Left ventricle myocardium inferior (tissue), 1 donor: ENCODE measurements around the gene BCAS1. TPM values are rescaled to one million over a fixed set of nuclear protein-coding genes. Genes with fewer than 3 reads are reported as not detected.

Experiments
- DNase-seq: peaks from one replicate; pipeline ENCODE4 v3.0.0-alpha.2; 2020
- H3K27ac ChIP-seq: fragments of 200-600 bp; replicated peaks from 2 replicates; pipeline ENCODE4 v1.8.0; 2021
- H3K27me3 ChIP-seq: fragments of 200-600 bp; 2 replicates; pipeline ENCODE4 v1.8.0; 2021; ENCODE audit warnings: low read depth
- H3K36me3 ChIP-seq: fragments of 200-600 bp; 2 replicates; pipeline ENCODE4 v1.8.0; 2021
- H3K4me1 ChIP-seq: fragments of 200-600 bp; 2 replicates; pipeline ENCODE4 v1.8.0; 2021
- H3K4me3 ChIP-seq: fragments of 200-600 bp; 2 replicates; pipeline ENCODE4 v1.8.0; 2021; ENCODE audit warnings: mild to moderate bottlenecking, moderate library complexity
- H3K9me3 ChIP-seq: fragments of 200-600 bp; replicated peaks from 2 replicates; pipeline ENCODE4 v1.8.0; 2021
- CTCF ChIP-seq: fragments of 200-600 bp; IDR thresholded peaks from 2 replicates; pipeline ENCODE4 v1.8.0; 2021; ENCODE audit warnings: antibody characterized with exemption, mild to moderate bottlenecking, borderline replicate concordance
- intact Hi-C: fragments of 100-400 bp; cut with micrococcal nuclease; formaldehyde crosslinking; loops from one replicate; pipeline ENCODE4 v1.11.0; 2022
- total RNA-seq: library from RNA; stranded (reverse); fragmentation: NEBNext Ultra II Directional; extraction: Animal tissue kit (Norgen Biotek cat#: 25700); gene quantifications from one replicate; pipeline ENCODE4 v1.2.1, GENCODE V29; 2021
- donor health status: DM: no; HTN: yes; CAD: no; lungs with severe emphysema.

Gene BCAS1
- total RNA-seq, 1 donor from 2014 or later = not detected

- DNase-seq = no peak
- Histone ChIP-seq H3K4me3 (no peak overlapping the region), H3K9me3 (no peaks in the 10 kb centered on the region), H3K27ac (no peak overlapping the region), H3K27me3 (no peaks in the 10 kb centered on the region), H3K4me1 (peaks cover 13% of the 10 kb centered on the region), H3K36me3 (no peaks in the 10 kb centered on the region)
- intact Hi-C loops = no loop called here
- TF ChIP-seq CTCF = no peak
Measured at GRCh38 chr20:53910351-53911002, 159.9 kb downstream of the BCAS1 start.

- Histone ChIP-seq H3K36me3 (no peaks in the 10 kb centered on the region), H3K9me3 (no peaks in the 10 kb centered on the region), H3K4me1 (no peaks in the 10 kb centered on the region), H3K27me3 (no peaks in the 10 kb centered on the region), H3K27ac (no peak overlapping the region), H3K4me3 (no peak overlapping the region)
- intact Hi-C loops = no loop called here
- no peak for TF ChIP-seq CTCF
- no peak for DNase-seq
Measured at GRCh38 chr20:53907968-53908751, 162.2 kb downstream of the BCAS1 start.

- H3K36me3 ChIP-seq = no peaks in the 10 kb centered on the region
- H3K27me3 ChIP-seq = no peaks in the 10 kb centered on the region
- no peak overlapping the region for H3K27ac ChIP-seq
- no peak for DNase-seq
- TF ChIP-seq CTCF = no peak
- H3K4me3 ChIP-seq = no peak overlapping the region
- peaks cover 14% of the 10 kb centered on the region for H3K4me1 ChIP-seq
- no peaks in the 10 kb centered on the region for H3K9me3 ChIP-seq
- intact Hi-C loops = no loop called here
Measured at GRCh38 chr20:53905820-53906191, 164.6 kb downstream of the BCAS1 start.

- no peaks in the 10 kb centered on the region for H3K27me3 ChIP-seq
- no peak for DNase-seq
- no peak overlapping the region for H3K27ac ChIP-seq
- intact Hi-C loops = no loop called here
- peaks cover 20% of the 10 kb centered on the region for H3K4me1 ChIP-seq
- no peaks in the 10 kb centered on the region for H3K9me3 ChIP-seq
- TF ChIP-seq CTCF = no peak
- no peak overlapping the region for H3K4me3 ChIP-seq
- no peaks in the 10 kb centered on the region for H3K36me3 ChIP-seq
Measured at GRCh38 chr20:53905019-53905819, 165.2 kb downstream of the BCAS1 start.

- no peaks in the 10 kb centered on the region for H3K9me3 ChIP-seq
- H3K4me3 ChIP-seq = no peak overlapping the region
- no peaks in the 10 kb centered on the region for H3K36me3 ChIP-seq
- no peak overlapping the region for H3K27ac ChIP-seq
- no peaks in the 10 kb centered on the region for H3K27me3 ChIP-seq
- DNase-seq = no peak
- peaks cover 29% of the 10 kb centered on the region for H3K4me1 ChIP-seq
- no peak for TF ChIP-seq CTCF
- intact Hi-C loops = no loop called here
Measured at GRCh38 chr20:53904261-53904660, 166.1 kb downstream of the BCAS1 start.
